HEK293 (cell line): ENCODE results near the gene LACC1.

Experiments
- CTCF ChIA-PET: fragments of 350-600 bp; formaldehyde crosslinking; extraction: SDS; loops from one replicate; lab custom pipeline; 2021; ENCODE audit warnings: antibody characterized with exemption; lab: Yijun Ruan, JAX
- POLR2A ChIA-PET: fragments of 300-600 bp; formaldehyde crosslinking; extraction: SDS; loops from one replicate; lab custom pipeline; 2020; ENCODE audit warnings: antibody characterized with exemption, inconsistent platforms; lab: Yijun Ruan, JAX
- H3K27ac ChIP-seq: fragments of 200-500 bp; sonication (Bioruptor generic); 2 replicates; pipeline ENCODE4 v1.5.1; 2014; ENCODE audit warnings: low read depth, low read length, control low read depth, inconsistent platforms; ENCODE audit errors: extremely low read depth
- H3K36me3 ChIP-seq, 2 experiments: fragments of 200-500 bp in 1 of 2; sonication (Bioruptor generic) in 1 of 2; 1 replicate in 1 of 2; 2 replicates in 1 of 2; pipeline ENCODE4 v1.5.1; 2014 to 2017; ENCODE audit warnings: inconsistent platforms in 2 of 2, low read length in 2 of 2; ENCODE audit not compliant: control insufficient read depth in 2 of 2, insufficient read depth in 1 of 2
- H3K4me1 ChIP-seq: fragments of 200-500 bp; sonication (Bioruptor generic); 2 replicates; pipeline ENCODE4 v1.5.1; 2014; ENCODE audit warnings: mild to moderate bottlenecking, low read length, inconsistent platforms; ENCODE audit not compliant: control insufficient read depth, insufficient read depth
- H3K4me3 ChIP-seq: 2 replicates; pipeline ENCODE4 v1.5.1; 2011; ENCODE audit warnings: low read depth, mild to moderate bottlenecking, control low read depth, low read length, moderate library complexity
- H3K9me3 ChIP-seq: fragments of 200-500 bp; sonication (Bioruptor generic); 2 replicates; pipeline ENCODE4 v1.5.1; 2014; ENCODE audit warnings: low read depth, low read length, inconsistent platforms; ENCODE audit not compliant: control insufficient read depth, insufficient read depth
- KLF10 ChIP-seq: fragments of 450-650 bp; IDR thresholded peaks from 2 replicates; pipeline ENCODE4 v1.5.1; 2018; ENCODE audit warnings: missing biosample characterization, mild to moderate bottlenecking, missing genetic modification characterization
- KLF8 ChIP-seq: fragments of 450-650 bp; formaldehyde crosslinking; IDR thresholded peaks from 2 replicates; pipeline ENCODE4 v1.5.1; 2016; ENCODE audit warnings: missing biosample characterization, missing genetic modification characterization
- PRDM10 ChIP-seq: fragments of 450-650 bp; formaldehyde crosslinking; IDR thresholded peaks from 2 replicates; pipeline ENCODE4 v1.5.1; 2016; ENCODE audit warnings: missing biosample characterization, missing genetic modification characterization
- ZBTB10 ChIP-seq: fragments of 450-650 bp; formaldehyde crosslinking; IDR thresholded peaks from 2 replicates; pipeline ENCODE4 v1.5.1; 2016; ENCODE audit warnings: missing biosample characterization, missing genetic modification characterization
- ZBTB11 ChIP-seq: fragments of 450-650 bp; formaldehyde crosslinking; conservative IDR thresholded peaks from 2 replicates; pipeline ENCODE4 v1.5.1; 2016; ENCODE audit warnings: low read depth, missing biosample characterization, missing genetic modification characterization
- ZIC2 ChIP-seq: fragments of 450-650 bp; formaldehyde crosslinking; IDR thresholded peaks from 2 replicates; pipeline ENCODE4 v1.5.1; 2016; ENCODE audit warnings: missing biosample characterization, missing genetic modification characterization
- ZNF184 ChIP-seq: fragments of 450-650 bp; IDR thresholded peaks from 2 replicates; pipeline ENCODE4 v1.5.1; 2018; ENCODE audit warnings: missing biosample characterization, mild to moderate bottlenecking, missing genetic modification characterization
- ZNF292 ChIP-seq: fragments of 450-650 bp; formaldehyde crosslinking; IDR thresholded peaks from 2 replicates; pipeline ENCODE4 v1.5.1; 2016; ENCODE audit warnings: low read depth, missing biosample characterization, missing genetic modification characterization, borderline replicate concordance
- ZNF335 ChIP-seq: fragments of 450-650 bp; formaldehyde crosslinking; conservative IDR thresholded peaks from 2 replicates; pipeline ENCODE4 v1.5.1; 2016; ENCODE audit warnings: missing biosample characterization, missing genetic modification characterization
- ZNF473 ChIP-seq: fragments of 450-650 bp; formaldehyde crosslinking; IDR thresholded peaks from 2 replicates; pipeline ENCODE4 v1.5.1; 2017; ENCODE audit warnings: missing biosample characterization, missing genetic modification characterization
- ZNF488 ChIP-seq: fragments of 450-650 bp; formaldehyde crosslinking; IDR thresholded peaks from 2 replicates; pipeline ENCODE4 v1.5.1; 2016; ENCODE audit warnings: missing biosample characterization, missing genetic modification characterization
- ZNF596 ChIP-seq: fragments of 450-650 bp; IDR thresholded peaks from 2 replicates; pipeline ENCODE4 v1.5.0; 2018; ENCODE audit warnings: missing biosample characterization, mild to moderate bottlenecking, missing genetic modification characterization, moderate library complexity
- ZNF600 ChIP-seq: fragments of 450-650 bp; formaldehyde crosslinking; IDR thresholded peaks from 2 replicates; pipeline ENCODE4 v1.5.1; 2016; ENCODE audit warnings: missing biosample characterization, missing genetic modification characterization
- ZNF639 ChIP-seq: fragments of 450-650 bp; formaldehyde crosslinking; IDR thresholded peaks from 2 replicates; pipeline ENCODE4 v1.5.1; 2016; ENCODE audit warnings: missing biosample characterization, missing genetic modification characterization
- ZNF777 ChIP-seq: fragments of 450-650 bp; formaldehyde crosslinking; IDR thresholded peaks from 2 replicates; pipeline ENCODE4 v1.5.1; 2017; ENCODE audit warnings: missing biosample characterization, missing genetic modification characterization, borderline replicate concordance
- ZNF785 ChIP-seq: fragments of 450-650 bp; formaldehyde crosslinking; IDR thresholded peaks from 2 replicates; pipeline ENCODE4 v1.5.1; 2016; ENCODE audit warnings: missing biosample characterization, missing genetic modification characterization

Gene LACC1

GRCh38 chr13:43879755-43880181 lies at the start of gene LACC1:
TSS of gene LACC1 (plus strand) at chr13:43879904. CDS start at chr13:43880986, 1,082 bp downstream.
- TF ChIP-seq ZNF600 (tag by site-specific recombination) (peak; percentile 83), ZNF777 (tag by site-specific recombination) (peak; percentile 21; the same call in 1 of the 2 replicates), KLF8 (tag by site-specific recombination) (peak; percentile 2; the same call in 1 of the 2 replicates), ZNF639 (no peak), ZBTB11 (tag by site-specific recombination) (peak; percentile 51; the same call in 1 of the 2 replicates), ZNF785 (no peak)
- ChIA-PET CTCF (no interaction called here), POLR2A (interaction anchor here (1.6 to 1.8 kb wide), 2 partner anchors 65 to 557 kb away, joined by 7 to 9 read pairs; no protein-coding TSS in a partner anchor)
- Histone ChIP-seq H3K36me3 (peaks cover 0 to 3% of the 10 kb centered on the region in 2 experiments; a peak in 1 of 3 replicates), H3K27ac (peak within 1 kb of the TSS; percentile 85; the same call in 1 of the 2 replicates), H3K4me3 (peak within 1 kb of the TSS; percentile 88), H3K4me1 (no peaks in the 10 kb centered on the region), H3K9me3 (no peaks in the 10 kb centered on the region)

GRCh38 chr13:43830497-43830881 lies 49.2 kb upstream of the LACC1 start:
- H3K9me3 ChIP-seq, result no peaks in the 10 kb centered on the region
- CTCF ChIA-PET, result interaction anchor here (0.6 kb wide), 1 partner anchor 24 kb away, joined by 3 read pairs; no protein-coding TSS in a partner anchor
- H3K4me1 ChIP-seq, result no peaks in the 10 kb centered on the region
- POLR2A ChIA-PET, result no interaction called here
- H3K4me3 ChIP-seq, result no peak overlapping the region
- no peak overlapping the region for H3K27ac ChIP-seq
- TF ChIP-seq PRDM10 (no peak), ZNF473 (no peak), ZNF488 (tag by site-specific recombination) (no peak), KLF10 (tag by site-specific recombination) (no peak), ZNF292 (no peak), ZNF335 (tag by site-specific recombination) (no peak), ZNF596 (tag by site-specific recombination) (no peak), ZBTB10 (no peak), ZIC2 (no peak), ZNF184 (tag by site-specific recombination) (no peak)
- H3K36me3 ChIP-seq, result no peaks in the 10 kb centered on the region
